ENCODE measurements around the gene GTF2F2. TPM values are rescaled to one million over a fixed set of nuclear protein-coding genes. Genes with fewer than 3 reads are reported as not detected.

GTF2F2 gene
- total RNA-seq, 1 experiment from 2014 or later, result 21.7 TPM

GRCh38 chr13:45315520-45316167 is 195.3 kb downstream of the GTF2F2 start:
- TF ChIP-seq CTCF (IDR thresholded peaks at IDR 0.05) (no peak), POLR2AphosphoS5 (IDR thresholded peaks at IDR 0.05; ENCODE audit: low read depth, low read length) (no peak), TCF7L2 (IDR thresholded peaks at IDR 0.05; ENCODE audit: low read depth, low read length) (no peak), SIN3A (IDR thresholded peaks at IDR 0.05; ENCODE audit: borderline replicate concordance, insufficient read depth, low read depth, low read length) (no peak), REST (IDR thresholded peaks at IDR 0.05; ENCODE audit: insufficient read depth in 1 of 2, low read depth in 2 of 2, low read length in 1 of 2) (no peak)
- in situ Hi-C loops (cut with HindIII; ENCODE audit: low pct_unique_long_range_greater_than_20kb, low sequenced_read_pairs) (no loop called here), intact Hi-C loops (cut with micrococcal nuclease; ENCODE audit: unreplicated experiment) (no loop called here)
- H3K4me1 ChIP-seq (ENCODE audit: control insufficient read depth, insufficient read depth, low read length), result peaks cover 3% of the 10 kb centered on the region; the same call in 1 of the 2 replicates
- ChIA-PET POLR2A (interaction anchor here (1.0 kb wide), 1 partner anchor 97 kb away, joined by 14 read pairs; no protein-coding TSS in a partner anchor), CTCF (no interaction called here)
- no peak overlapping the region for H3K27ac ChIP-seq (ENCODE audit: low read length)
- H3K9me3 ChIP-seq (ENCODE audit: control insufficient read depth, insufficient read depth, low read depth, low read length), result no peaks in the 10 kb centered on the region
- no peak overlapping the region for H3K4me3 ChIP-seq (ENCODE audit: low read depth in 2 of 2, low read length in 2 of 2)
- no peaks in the 10 kb centered on the region for H3K36me3 ChIP-seq (ENCODE audit: control insufficient read depth, insufficient read depth, low read length)
- H3K27me3 ChIP-seq (ENCODE audit: control insufficient read depth, insufficient read depth, low read length), result no peaks in the 10 kb centered on the region
- DNase-seq (ENCODE audit: low read depth, low spot score) (no peak), ATAC-seq (no peak)
- BruUV-seq (replicated peaks), result no TSS peak

GRCh38 chr13:45316338-45316737 is 196.0 kb downstream of the GTF2F2 start:
- ATAC-seq (no peak), DNase-seq (ENCODE audit: low read depth, low spot score) (no peak)
- ChIA-PET POLR2A (no interaction called here), CTCF (no interaction called here)
- no TSS peak for BruUV-seq (replicated peaks)
- in situ Hi-C loops (cut with HindIII; ENCODE audit: low pct_unique_long_range_greater_than_20kb, low sequenced_read_pairs) (no loop called here), intact Hi-C loops (cut with micrococcal nuclease; ENCODE audit: unreplicated experiment) (no loop called here)
- Histone ChIP-seq H3K4me3 (ENCODE audit: low read depth in 2 of 2, low read length in 2 of 2) (no peak overlapping the region), H3K36me3 (ENCODE audit: control insufficient read depth, insufficient read depth, low read length) (no peaks in the 10 kb centered on the region), H3K9me3 (ENCODE audit: control insufficient read depth, insufficient read depth, low read depth, low read length) (no peaks in the 10 kb centered on the region), H3K4me1 (ENCODE audit: control insufficient read depth, insufficient read depth, low read length) (no peaks in the 10 kb centered on the region), H3K27ac (ENCODE audit: low read length) (no peak overlapping the region), H3K27me3 (ENCODE audit: control insufficient read depth, insufficient read depth, low read length) (no peaks in the 10 kb centered on the region)
- TF ChIP-seq POLR2AphosphoS5 (IDR thresholded peaks at IDR 0.05; ENCODE audit: low read depth, low read length) (no peak), SIN3A (IDR thresholded peaks at IDR 0.05; ENCODE audit: borderline replicate concordance, insufficient read depth, low read depth, low read length) (no peak)

- no peak for ATAC-seq
- no peak for DNase-seq (ENCODE audit: low read depth, low spot score)
- no peaks in the 10 kb centered on the region for H3K27me3 ChIP-seq (ENCODE audit: control insufficient read depth, insufficient read depth, low read length)
- no peaks in the 10 kb centered on the region for H3K36me3 ChIP-seq (ENCODE audit: control insufficient read depth, insufficient read depth, low read length)
- no peaks in the 10 kb centered on the region for H3K9me3 ChIP-seq (ENCODE audit: control insufficient read depth, insufficient read depth, low read depth, low read length)
- H3K27ac ChIP-seq (ENCODE audit: low read length), result no peak overlapping the region
- CTCF ChIA-PET, result no interaction called here
- no peak overlapping the region for H3K4me3 ChIP-seq (ENCODE audit: low read depth in 2 of 2, low read length in 2 of 2)
- no peaks in the 10 kb centered on the region for H3K4me1 ChIP-seq (ENCODE audit: control insufficient read depth, insufficient read depth, low read length)
- intact Hi-C loops (cut with micrococcal nuclease; ENCODE audit: unreplicated experiment), result no loop called here
- BruUV-seq (replicated peaks), result no TSS peak
- POLR2A ChIA-PET, result no interaction called here
- in situ Hi-C loops (cut with HindIII; ENCODE audit: low pct_unique_long_range_greater_than_20kb, low sequenced_read_pairs), result no loop called here
- TF ChIP-seq TCF7L2 (IDR thresholded peaks at IDR 0.05; ENCODE audit: low read depth, low read length) (no peak), SIN3A (IDR thresholded peaks at IDR 0.05; ENCODE audit: borderline replicate concordance, insufficient read depth, low read depth, low read length) (no peak), CTCF (IDR thresholded peaks at IDR 0.05) (no peak)
These were observed 196.7 kb downstream of the GTF2F2 start for GRCh38 chr13:45316996-45317395.

Data from Panc1 (cell line).